CD4-positive, alpha-beta T cell treated with Interleukin-4 for 4 hours (primary cell): Measurements from ENCODE around the gene GAS2L3.

Experiments used
- DNase-seq: peaks from one replicate; pipeline ENCODE4 v3.0.0-alpha.2; 2020

GAS2L3 gene

DNA sequence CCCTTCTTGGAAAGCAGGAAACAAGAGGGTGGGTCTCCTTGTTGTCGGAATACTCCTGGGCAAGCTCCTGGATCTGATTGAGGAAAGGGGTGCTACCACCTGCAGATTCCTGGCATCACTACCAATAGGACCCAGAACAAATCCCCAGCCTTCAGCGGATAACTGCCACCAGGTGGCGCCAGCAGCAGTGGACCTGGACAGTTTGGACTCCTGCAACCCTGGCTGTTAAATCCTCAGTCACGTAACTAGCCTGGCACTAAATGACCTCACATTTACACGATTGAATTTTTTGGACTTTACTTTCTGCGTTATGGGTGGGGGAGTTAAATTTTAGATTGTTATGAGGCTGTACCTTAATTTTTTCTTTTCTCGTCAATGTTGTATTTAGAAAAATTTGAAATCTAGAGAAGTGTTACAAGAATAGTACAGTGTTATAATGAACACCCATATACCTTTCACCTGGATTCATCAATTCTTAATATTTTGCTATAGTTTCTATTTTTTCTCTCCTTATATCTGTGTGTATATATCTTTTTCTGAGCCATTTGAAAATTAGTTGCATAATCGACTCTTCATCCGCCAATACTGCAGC lies 95.6 kb downstream of the GAS2L3 start:
- peak; percentile 35 for DNase-seq

DNA sequence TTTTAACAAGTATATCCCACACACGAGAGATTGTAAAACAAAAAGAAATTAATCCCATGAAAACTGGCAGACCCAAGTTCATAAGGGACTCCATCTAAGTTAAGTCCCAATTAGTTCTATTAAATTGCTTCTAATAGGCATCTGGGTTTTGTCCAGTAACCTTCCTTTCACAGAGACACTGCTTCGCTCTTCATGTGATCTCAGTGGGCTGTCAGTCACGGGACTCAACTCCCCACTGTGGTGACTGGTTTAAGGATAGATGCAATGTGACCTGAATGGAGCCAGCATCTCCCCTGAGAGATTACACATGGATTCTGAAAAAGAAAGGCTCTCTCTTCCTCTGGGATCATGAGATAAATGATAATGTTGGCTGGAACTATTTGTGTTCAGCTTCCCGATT lies 96.4 kb downstream of the GAS2L3 start:
- DNase-seq: no peak

DNA sequence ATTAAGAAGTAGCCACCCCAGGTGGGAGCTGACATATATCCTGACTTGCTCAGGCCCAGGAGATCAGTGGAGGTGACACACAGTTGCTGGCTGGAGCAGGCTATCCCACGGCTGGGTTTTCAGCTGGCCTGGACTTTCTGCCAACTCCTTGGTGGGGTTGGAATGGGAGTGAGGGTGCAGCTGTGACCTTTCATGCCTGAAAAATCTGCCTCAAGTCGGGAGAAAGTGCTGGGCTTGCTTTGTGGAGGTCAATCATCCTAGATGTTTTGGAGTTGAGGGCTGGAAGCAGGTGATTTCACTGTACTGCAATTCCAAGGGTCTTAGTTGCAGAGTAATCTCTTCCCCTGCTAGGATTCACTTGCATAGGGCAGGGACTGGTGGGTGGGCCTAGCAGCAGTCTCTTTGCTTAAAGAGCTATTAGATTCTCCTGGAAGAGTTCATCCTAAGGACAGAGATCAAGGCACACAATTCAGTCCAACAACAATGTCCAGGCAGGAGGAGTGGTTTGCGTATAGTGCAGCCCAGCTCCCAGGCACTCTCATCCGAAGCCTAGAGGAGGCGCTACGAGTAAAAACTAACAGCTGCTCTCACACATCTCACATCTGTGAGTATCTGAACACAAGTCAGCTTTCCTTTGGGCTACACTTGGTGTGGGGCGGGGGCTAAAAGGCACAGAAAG lies 98.1 kb downstream of the GAS2L3 start:
- DNase-seq: no peak

DNA sequence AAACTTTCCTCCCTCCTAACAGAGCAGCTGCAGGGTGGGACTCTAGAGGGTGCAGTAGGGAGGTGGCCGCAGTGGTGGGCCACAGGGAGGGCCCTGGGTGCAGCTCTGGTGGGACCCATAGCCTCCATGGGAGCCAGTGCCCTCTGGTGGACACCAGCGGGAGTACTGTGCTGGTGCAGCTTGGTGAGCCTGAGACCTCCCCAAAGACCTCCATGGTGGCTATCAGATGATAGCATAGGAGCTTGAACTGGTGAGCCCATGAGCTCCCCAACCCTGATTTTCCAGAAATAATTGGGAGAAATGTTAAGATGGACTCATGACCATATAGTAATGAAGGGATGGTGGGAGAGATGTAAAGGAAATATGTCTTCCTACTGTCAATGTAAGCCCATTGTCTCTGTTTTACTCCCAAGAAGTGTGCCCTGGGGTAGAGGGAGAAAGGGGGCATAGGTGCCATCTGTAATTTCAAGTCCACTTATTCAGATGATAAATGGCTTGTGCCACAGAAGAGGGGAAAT lies 98.7 kb downstream of the GAS2L3 start:
- DNase-seq: no peak

DNA sequence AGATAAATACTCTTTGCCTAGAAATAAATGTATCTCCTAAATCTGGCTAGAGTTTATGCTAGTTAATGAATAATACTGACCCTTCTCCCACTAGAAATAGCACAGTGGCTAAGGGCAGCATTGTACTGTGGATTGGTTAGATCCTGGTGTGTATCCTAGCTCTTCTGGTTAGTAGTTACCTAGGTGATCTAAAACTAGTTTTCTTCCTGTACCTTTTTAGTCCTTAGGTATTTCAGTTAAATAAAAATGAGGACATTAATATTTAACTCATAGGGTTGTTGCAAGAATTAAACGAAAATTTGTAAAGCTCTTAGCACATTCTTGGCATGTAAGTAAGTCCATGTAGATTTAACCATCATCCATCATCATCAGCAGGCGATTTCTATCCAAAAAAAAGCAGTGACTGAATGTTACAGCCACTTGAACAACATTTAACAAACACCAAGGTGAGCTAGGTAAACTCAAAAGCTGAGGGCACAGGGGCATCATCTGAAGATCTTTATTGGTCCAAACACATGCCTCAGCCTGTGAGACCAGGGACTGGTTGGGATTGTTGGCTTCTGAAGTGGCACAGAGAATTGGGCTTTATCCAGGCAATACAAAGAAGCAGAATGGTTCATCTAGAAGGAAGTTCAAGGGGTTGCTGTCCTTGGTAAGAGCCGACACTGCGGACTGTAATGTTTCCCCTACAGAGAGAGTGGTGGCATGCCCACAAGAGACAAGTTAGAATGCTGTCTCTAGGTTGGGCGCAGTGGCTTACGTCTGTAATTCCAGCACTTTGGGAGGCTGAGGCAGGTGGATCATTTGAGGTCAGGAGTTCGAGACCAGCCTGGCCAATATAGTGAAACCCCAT lies 100.8 kb downstream of the GAS2L3 start:
- DNase-seq: no peak
